NCI-H226 (cell line): ENCODE measurements around the gene UTS2B.

Experiments used
- DNase-seq: peaks from one replicate; pipeline ENCODE4 v3.0.0-alpha.2; 2015

The UTS2B gene

DNA sequence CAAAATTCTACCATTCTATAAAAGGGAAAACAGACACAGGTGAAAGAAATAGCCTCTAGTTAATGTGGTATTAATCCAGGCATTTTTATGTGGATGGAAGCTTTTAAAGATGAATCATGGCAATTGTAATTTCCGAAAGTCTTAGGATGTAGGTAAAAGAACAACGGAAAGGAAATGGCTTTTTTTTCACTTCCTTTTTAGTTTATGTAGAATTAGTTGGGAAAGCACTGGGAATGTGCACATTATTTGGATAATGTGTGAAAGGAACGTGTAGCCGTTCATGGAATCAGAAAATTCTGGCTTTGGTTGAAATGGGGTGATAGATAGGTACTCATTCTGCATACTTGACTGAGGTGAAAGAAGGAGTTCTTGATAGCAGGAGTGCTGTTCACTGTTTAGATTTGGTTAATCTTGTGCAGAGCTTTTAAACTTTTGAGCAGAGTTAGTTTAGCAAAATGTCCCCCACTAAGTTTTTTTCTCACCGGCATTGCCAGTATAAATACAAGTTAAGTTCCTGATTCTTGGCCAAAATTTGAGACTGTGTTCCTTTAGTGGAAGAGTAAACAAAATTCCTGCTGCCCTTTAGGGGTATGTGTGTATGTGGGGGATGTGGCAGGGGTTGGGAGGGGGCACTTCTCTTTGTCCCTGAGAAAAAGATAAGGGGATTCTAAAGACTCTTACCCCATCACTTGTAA lies 20.2 kb upstream of the UTS2B start:
- DNase-seq, result no peak

DNA sequence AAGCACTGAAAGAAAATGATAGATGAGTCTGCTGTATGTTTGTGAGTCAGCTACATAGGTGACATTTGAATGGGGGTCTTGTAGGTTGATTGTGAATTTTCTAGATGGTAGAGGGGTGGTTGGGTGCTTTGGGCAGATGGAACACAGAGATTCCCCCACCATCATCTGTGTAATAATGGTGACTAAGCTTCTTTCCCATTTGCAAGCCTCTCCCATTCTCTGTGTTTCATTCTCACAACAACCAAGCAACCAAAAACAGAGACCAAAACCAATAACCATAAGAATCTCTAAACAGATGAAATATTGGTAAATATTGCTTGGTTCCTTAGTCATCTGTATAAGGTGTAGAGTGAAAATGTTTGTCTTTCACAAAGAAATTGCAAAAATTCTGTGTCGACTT lies 17.8 kb upstream of the UTS2B start:
- DNase-seq, result no peak

DNA sequence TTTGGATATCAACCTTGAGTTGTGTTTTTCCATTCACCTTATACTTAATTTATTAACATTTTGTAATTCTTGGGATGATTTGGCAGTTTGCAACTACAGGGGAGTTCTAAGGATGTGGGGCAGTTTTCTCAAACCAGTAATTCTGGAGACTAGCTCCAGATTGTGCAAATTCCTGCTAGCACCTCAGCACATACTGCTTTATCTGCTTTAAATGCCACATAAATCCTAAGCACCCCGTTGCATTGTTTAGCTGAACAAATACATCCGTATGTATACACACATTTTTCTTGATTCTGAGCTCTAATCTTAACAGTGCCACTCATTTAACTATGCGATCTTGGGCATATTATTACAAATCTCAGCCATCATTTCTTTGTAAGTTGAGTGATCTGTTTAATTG lies 16.9 kb upstream of the UTS2B start:
- DNase-seq, result no peak

DNA sequence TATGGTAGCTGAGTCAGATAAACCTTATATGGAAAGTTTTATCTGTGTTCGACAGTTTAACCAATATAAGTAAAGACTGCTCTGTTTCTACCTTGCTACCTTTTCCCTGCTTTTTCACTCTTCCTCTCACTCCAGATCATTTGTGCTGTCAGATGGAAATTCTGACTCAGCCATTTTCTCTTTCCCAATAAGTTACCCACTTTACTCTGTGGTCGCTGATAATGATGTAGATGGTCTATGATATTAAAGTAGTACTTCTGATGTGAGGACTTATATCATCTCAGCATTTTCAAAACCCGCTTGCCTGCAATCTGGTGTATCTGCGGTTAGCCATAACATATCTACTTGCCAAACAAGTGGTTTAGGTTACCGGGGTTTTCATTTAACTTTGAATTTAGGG lies 15.0 kb upstream of the UTS2B start:
- no peak for DNase-seq

DNA sequence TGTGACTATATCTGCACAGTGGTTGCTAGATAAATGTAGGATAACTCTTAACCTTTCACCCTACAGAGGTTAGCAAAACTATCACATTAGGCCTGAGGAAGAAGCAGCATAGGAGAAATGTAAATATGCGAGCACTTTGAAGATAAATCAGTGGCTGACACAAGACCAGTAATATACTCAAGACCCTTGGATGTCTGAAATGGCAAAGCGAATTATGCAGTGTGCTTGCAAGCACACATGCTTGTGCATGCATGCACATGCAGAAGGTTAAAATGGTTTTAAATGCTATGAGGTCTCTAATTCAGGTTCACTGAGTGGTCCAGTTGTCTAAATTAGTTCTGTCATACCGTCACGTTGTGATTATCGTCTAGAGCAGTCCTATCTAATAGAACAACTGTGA lies 13.6 kb upstream of the UTS2B start:
- no peak for DNase-seq

DNA sequence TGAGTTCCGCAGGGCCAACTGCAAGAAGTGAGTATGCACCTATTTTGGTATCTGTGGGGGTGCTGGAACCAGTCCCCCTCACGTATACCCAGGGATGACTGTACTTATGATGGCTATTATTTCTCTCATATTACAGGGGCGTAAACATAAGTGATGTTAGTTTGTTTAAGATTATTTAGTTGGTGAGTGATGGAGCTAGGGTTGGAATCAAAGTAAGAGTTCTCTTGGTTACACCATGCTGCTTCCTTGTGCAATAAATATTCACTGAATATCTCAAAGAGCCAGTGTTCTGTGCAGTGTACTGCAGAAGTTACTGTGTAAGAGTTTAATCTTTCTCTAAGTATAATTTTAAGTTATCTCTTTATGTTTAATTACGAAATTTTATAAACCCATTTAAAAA lies 12.8 kb upstream of the UTS2B start:
- DNase-seq, result no peak

DNA sequence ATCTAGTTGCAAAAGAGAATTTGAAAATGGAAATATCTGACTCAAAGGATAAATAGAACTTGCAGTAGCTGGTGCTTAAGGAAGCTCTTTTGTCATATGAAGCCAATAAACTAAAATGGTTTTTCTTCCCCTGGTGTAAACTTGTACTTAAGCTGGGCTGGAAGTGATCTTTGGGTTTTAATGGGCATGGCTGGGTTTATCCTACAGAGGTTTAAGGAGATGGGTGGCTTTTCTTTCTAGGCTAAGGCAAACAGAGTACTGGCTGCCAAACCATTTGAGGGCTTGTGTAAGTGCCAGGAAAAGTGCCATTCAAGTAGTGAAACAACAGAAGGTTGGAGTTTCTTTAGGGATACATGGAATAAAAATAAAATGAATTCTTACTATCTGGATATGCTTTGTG lies 12.1 kb upstream of the UTS2B start:
- DNase-seq, result no peak

DNA sequence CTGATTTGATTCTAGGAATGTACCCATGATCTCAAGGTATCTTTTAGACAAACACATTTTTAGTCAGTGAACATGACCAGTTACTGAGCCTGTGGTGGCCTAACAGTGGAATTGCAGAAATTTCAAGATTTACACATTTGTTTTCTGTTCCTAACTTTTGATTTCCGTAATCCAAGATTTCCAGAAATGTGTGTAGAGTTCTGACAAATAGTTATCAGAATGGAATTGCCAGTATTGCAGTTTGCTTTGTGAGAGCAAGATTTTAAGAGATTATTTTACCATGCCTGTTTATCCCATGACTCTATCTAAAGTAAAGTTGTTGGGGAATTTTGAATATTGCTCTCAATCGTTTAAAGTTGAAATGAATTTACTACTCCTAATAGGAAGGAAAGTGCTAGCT lies 11.7 kb upstream of the UTS2B start:
- DNase-seq, result no peak

DNA sequence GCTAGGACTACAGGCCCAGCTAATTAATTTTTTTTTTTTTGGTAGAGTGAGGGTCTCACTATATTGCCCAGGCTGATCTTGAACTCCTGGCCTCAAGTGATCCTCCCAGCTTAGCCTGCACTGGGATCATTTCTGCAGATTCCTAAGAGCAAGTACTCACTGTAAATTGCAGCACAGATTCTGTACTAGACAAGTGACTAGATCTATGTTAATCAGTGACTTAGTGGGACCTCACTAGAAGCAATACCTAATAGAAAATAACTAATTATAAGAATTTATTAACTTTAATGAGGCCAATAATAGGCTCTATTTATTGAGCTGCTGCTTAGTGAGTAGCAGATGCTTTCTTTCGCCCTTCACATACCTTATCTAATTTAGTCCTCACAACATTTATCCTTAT lies 10.6 kb upstream of the UTS2B start:
- DNase-seq, result no peak

DNA sequence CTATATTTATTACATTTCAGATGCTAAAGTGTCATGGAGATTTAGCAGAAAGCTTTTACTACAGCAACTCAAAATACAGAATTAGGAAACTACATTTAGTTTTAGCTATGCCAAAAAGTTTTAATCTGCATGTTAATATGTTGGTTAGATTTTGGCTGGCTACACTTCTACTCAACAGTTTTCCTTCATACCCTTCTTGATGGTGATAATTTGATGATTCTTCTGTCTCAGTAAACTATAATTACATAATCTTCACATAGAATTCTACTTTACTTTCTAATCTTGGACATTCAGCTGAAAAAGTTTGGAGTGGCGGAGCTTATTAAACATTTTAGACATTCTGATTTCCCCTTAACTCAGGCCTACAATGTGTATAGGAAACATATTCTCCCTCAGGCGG lies 10.0 kb upstream of the UTS2B start:
- DNase-seq, result no peak

DNA sequence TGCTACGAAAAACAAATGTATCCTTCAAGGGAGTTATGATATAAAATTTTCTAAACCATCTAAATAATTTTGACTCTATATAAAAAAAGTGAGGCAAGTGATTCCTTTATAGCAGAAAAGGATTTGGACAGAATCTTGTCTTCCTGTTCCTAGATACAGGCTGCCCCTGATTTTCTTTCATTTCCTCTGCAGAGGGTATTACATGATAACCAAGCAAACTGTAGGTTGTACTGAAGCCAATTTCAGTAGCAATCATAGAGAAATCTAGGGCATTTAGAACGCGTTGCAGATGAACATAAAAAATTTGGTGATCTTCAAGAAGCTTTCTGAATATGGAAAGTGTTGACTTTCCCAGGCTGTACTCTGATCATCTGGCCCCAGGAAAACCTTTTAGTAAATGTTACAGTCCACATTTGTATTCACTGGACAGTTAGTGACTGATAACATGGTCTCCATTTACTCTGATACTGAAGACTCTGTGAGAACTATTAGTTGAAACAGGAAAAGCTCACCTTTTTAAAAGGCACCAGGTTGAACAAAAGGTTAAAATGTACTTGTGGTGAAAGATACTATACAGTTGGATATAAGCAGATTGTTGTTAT lies 9.1 kb upstream of the UTS2B start:
- no peak for DNase-seq

DNA sequence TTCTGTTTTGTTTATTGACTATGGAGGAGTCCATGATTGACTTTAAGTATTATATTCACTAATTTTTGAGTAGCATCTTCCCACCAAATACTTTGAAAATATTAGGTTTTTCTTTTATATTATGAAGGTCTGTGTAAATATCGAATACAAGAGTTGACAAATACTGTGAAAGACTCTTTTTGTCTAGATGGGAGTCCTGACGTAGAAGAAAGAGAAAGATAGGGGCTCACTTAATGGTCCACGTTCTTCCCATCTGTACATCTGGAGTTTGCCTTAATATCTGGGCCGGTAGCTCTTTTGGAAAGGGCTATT lies 7.8 kb upstream of the UTS2B start:
- DNase-seq, result no peak

DNA sequence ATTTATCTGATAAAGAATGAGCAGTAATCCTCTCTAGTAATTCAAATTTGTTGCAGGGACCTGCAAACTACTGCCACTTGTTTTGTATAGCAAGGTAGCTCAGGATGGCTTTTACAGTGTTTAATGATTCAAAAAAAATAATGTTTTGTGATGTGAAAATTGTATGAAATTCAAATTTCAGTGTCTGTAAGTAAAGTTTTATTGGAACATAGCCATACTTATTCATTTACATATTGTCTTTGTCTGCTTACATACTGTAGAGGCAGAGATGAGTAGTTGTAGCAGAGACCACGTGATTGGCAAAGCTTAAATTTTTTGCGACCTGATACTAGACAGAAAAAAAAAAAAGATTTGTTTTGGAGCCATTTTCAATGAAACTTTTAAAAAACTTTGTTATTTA lies 6.5 kb upstream of the UTS2B start:
- no peak for DNase-seq

DNA sequence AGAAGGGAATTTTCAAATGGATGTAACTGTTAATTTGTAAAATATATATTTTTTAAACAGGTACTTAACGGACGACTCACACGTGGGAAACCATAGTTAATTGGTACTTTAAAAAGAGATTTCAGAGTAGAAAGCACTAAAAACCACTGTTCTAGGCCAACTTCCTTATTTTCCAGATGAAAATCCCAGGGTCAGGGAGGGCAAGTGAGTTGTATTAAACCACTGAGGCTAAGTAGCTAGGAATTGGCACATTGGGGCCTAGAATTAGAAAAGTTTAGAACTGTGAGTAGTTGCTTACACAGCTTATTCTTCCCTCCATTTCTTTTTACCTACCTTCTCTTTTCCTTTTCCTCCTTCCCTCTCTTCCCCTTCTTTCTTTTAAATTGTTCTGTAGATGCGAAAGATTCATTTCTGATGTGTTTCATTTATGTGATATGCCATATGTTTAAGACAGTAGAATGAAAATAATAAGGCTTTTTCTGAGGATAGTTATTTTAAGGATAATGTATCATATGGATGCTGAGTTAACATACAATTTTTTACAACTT lies 4.1 kb upstream of the UTS2B start:
- DNase-seq, result no peak

DNA sequence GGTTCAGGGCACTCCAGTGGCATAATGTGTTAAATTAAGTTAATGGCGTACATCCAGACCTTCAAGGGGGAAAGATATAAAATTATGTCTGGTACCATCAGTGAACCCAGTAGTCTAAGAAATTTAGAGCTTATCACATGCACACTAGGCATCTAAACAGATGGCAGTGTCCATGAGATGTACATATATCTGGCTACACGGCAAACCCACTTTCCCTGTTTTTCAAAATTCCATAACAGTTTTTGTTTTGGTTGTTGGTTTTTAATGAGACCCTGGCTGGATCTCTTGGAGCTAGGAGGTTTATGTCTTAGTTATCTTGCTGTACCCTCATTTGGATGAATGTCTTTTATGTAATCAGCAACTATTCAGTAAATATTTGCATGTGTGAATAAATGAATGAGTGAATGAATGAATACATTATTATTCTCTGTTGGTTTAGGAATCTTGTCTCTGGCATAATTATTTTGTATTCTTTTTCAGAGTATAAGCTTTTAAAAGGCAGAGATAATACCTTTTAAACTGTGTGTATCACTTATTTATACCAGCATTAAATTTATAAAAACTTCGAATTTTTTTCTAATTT lies 3.1 kb upstream of the UTS2B start:
- no peak for DNase-seq

DNA sequence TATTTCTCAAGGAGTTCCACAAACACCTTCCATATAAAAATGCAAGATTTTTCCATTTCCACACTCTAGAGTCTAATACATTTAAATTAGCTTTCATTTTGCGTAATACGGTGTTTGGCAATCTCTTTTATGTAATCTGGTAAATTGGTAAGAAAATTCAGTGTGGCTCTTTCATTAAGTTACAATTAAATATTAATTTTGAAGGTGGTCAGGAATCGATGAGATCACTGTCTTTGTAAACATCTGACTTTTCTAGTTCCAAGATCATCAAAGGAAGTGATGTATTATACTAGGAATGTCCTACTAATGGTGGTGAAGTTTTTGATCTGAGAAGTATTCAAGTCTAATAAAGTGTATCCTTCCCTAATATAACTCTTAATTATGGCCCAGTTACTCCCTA lies 1.1 kb upstream of the UTS2B start:
- peak; percentile 27 for DNase-seq

DNA sequence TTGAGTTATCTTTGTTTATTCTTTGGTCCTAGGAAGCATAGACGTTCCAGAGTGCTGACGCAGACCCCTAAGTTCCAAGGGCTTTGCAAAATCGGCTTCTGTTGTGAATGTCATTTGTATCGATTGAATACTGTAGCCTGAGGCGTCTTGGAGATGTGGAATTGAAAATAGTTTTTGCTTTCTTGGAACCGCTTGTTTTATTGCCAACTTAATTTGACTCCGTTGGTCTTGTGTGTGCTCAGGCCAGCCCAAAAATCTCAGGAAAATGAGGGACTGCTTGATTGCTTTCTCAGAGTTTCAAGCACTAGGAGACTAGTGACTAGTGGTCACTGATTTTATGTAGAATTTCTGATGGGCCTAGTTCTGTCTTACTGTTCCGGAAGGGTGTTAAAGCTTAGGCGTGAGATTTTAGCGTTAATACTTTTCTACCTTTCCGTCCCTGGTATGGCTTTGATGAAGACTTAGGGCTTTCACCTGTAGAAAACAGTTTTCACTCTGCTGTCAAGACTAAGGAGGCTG lies 263 bp upstream of the UTS2B start:
- DNase-seq, result peak; percentile 43

DNA sequence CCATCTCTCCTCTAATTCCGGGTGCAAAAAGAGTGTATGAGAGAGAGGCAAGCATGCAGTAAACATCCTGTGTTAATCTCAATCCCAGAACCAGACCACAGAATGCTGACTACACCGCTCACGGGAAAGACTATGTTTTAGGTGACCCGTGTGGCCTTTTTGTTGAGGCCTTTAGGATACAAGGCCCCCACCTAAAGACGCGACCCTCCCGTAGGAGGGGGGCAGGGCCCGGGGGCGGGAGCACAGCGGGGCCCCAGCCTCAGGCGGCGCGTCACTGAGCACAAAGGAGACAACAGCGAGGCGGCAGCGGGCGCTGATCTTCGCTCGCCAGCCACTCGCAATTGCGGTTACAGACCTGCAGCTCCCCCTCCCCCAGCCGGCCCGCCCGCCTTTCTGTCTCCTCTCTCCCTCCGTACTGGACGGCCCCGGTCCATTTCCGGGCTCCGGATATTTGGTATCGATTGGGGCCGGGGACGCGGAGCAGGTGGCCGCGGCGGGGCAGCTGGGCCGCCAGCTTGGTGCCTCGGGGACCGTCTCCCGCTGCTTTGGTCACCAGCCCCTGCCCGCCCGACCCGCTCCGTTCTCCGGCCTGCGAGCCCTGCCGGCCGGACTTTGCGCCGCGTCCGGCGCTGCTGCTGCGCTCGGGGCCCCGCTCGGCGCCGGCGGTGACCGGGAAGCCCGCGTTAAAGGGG lies 1.2 kb downstream of the UTS2B start, which contains the start of gene CCDC50:
TSS of gene CCDC50 (plus strand) at position 433 of the 692 bp plus-strand sequence. CDS start 281 bp downstream, outside the sequence.
- DNase-seq, result peak; percentile 62

DNA sequence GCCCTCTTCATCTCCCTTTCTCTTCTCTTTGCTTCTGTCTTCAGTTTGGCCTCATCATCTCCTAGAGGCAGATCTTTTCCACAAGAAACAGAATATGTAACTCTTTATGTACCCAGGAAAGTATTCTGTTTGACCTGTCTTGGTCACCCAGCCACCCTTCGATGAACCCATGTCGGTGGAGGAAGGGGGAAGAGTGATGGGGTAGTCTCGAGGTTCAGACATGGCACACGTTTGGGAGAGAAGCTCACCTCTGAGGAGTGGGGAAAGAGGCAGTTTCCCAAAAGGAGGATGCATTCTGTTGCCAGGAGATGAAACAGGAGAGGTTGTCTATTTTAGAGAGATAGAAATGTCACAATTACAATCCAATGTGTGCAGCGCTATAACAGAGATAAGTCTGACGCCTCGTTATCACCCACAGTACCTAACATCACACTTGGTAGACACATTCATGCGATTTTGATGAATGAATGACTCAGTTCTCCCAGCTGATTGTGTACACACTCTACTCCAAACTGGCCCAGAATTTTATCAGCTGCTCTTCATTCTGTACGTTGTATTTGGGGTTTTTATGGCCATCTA lies 1.9 kb downstream of the UTS2B start:
- no peak for DNase-seq

DNA sequence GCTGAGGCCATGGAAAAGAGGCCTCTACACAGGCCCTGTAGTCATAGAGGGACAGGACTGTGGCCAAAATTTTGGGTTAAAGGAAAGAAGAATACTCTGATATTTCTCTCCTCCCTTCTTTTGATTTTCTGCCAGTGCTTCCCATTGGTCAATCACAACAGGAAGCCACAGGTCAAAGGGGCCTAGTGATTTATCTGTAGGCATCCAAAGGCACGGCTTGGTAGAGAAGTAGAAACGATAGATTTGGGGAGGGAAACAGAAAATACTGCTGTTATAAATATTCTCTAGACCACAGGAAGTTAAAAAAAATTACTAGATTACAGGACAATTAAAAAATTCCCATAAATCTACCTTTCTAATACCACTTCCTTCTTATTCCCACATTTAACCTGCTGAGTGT lies 2.8 kb downstream of the UTS2B start:
- no peak for DNase-seq

DNA sequence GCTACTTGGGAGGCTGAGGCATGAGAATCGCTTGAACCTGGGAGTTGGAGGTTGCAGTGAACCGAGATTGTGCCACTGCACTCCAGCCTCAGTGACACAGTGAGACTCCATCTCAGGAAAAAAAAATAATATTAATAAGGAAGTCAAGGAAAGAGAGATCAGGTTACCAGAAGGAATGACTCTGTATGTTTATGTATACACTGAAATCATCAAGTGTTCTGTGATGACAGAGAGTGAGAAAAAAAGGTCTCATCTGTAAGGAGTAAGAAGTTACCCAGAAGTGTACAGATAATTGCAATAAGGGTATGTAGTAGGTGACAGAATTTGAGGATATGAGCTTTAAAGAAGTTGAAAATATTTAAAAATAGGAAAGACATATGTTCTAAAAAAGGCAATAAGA lies 5.4 kb downstream of the UTS2B start:
- DNase-seq, result no peak

DNA sequence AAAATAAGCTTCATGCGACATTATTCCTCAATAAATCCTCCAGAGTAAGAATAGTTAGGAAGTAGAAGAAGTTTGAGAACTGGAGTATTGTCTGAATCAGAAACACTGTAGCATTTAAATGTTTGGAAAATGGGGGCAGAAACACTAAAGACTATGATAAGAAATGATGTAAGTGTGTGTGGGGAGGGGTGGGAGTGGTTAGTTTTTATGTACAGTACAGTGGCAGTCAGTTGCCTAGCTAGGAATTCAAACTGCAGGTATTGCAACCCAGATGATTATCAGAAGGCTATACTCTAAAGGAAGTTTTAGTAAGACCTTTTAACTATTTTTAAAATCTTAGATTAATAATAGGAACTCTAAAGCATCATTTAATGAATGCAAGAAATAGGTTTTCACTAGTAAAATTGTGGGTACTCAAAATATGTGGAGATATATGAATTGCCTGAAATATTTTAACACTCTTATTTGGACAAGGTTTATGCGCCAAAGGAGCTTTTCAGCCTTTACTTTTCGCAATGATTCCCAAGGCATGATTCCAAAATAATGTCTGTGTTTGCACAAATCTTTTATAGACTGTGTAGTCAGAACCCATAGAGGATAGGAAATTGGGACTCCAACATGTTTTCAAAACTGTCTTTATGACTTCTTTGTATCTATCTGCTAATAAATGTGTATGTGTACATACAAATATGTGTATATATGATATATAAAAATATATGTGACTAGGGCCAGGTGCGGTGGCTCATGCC lies 9.1 kb downstream of the UTS2B start:
- peak; percentile 30 for DNase-seq

DNA sequence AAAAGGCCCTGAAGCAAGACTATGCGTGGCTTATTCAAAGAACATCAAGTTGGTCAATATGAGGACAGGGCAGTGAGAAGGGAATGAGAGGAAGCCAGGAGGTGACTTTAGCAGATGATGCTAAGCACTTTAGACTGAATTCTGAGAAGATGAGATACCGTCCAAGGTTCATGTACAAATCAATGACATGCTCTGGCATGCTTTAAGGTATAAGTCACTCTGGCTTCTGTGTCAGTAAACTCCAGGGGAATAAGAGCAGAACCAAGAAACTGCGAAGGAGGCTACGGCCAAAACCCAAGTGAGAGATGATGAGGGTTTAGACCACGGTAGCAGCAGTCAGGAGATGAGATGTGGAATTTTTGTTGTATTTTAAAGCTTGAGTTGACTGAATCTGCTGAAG lies 10.0 kb downstream of the UTS2B start:
- no peak for DNase-seq
